Frontal cortex (tissue), 4 donors: ENCODE data around the gene NDEL1. TPM values are rescaled to one million over a fixed set of nuclear protein-coding genes. Genes with fewer than 3 reads are reported as not detected.
A peak's percentile ranks its signal among the peaks of the same experiment; 100 is the strongest.

Source experiments
- DNase-seq, 2 donors: peaks; one replicate each; pipeline ENCODE4 v3.0.0; 2012; ENCODE audit warnings: low spot score in 2 of 2
- FAIRE-seq: peaks from 2 replicates; lab custom pipeline; 2012; peaks lifted over from hg19 to GRCh38; lab: Jason Lieb, UNC
- total RNA-seq: library from RNA; depleted of rRNA; stranded (reverse); fragments of >200 nt; gene quantifications from one replicate; pipeline ENCODE4 v1.2.3, GENCODE V29; 2014
- donor health status: control.
- donor health status: control.
- donor health status: control.

The NDEL1 gene
- total RNA-seq, 1 donor from 2014 or later = 41.2 TPM

DNA sequence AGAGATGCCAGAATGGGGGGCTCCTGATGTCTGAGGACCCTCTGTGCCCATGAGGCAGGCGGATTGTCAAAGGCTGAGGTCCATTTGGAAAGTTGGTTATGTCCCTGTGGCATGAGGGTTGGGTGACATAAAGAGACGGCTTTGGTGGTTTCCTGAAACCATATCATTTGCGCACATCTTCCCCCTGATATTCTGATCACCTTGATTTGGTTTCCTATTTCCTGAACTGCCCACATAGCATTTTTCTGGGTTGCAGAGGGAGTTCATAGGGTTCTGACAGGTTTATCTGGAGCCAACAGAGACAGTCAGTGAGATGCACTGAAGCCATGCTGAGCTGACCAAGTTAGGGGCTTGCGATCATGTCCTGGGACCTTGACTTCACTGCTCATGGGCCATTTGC lies 22.4 kb upstream of the NDEL1 start:
- FAIRE-seq = no peak
- no peak for DNase-seq

DNA sequence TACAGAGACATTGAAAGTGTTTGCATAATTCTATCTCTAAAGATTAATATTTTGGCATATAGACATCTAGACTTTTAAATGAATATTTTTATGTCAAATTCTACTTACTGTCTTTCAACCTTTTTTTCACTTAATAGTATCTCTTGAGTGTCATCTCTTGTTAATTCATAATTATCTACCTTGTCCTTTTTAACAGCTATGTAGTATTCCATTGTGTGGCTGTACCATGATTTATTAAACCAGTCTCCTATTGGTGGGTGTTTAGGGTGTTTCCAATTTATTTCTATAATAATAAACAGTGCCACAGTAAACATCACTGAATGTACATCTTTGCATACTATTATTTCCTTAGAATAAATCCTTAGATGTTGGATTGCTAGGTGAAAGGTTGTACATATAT lies 21.7 kb upstream of the NDEL1 start:
- FAIRE-seq = no peak
- no peak for DNase-seq

DNA sequence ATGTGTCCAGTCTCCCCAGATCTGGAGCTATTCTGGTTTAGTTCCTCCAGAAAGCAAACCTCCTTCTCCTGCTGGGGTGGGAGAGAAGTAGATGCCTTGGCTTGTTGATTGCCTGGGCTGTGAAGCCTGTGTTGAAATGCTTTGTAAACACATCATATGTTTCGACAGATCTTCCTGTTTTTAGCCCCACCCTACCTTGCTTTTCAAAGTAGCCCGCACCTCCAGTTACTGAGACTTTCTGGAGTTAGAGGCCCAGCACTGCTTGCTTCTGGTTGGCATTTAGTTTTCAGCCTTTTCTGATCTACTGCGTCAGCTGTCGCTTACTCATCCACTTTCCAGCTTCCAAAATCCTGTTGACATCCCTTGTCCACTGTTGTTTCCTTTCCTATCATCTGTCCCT lies 17.9 kb upstream of the NDEL1 start:
- DNase-seq = no peak
- no peak for FAIRE-seq

DNA sequence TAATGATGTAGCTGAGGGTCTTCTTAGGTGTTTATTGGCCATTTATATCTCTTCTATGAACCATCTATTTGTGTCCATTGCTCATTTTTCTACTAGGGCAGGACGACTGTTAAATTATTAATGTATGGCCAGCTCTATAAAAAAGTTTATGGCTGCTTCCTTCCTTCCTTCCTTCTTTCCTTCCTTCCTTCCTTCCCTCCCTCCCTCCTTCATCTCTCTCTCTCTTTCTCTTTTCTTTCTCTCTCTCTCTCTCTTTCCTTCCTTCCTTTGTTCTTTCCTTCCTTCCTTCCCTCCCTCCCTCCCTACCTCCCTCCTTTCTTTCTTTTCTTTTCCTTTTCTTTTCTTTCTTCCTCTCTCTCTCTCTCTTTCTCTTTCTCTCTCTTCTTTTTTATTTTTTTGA lies 17.2 kb upstream of the NDEL1 start:
- DNase-seq = no peak
- no peak for FAIRE-seq

DNA sequence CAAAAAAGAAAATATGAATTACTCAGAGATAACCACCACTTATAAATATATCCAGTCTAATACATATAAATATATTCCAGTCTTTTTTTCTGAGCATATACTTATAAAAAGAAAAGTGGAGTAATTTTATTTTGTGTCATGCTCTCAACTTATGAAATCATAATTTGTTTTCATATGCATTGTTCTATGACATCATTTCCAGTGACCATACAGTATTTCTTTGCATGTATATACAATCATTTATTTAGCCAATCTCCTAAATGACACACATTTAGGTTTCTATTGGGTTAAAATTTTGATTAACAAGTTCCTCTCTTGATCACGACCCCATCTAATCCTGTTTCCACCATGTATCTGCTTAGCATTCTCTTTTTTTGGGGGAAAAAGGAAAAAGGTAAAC lies 16.4 kb upstream of the NDEL1 start:
- FAIRE-seq (no peak), DNase-seq (no peak)

DNA sequence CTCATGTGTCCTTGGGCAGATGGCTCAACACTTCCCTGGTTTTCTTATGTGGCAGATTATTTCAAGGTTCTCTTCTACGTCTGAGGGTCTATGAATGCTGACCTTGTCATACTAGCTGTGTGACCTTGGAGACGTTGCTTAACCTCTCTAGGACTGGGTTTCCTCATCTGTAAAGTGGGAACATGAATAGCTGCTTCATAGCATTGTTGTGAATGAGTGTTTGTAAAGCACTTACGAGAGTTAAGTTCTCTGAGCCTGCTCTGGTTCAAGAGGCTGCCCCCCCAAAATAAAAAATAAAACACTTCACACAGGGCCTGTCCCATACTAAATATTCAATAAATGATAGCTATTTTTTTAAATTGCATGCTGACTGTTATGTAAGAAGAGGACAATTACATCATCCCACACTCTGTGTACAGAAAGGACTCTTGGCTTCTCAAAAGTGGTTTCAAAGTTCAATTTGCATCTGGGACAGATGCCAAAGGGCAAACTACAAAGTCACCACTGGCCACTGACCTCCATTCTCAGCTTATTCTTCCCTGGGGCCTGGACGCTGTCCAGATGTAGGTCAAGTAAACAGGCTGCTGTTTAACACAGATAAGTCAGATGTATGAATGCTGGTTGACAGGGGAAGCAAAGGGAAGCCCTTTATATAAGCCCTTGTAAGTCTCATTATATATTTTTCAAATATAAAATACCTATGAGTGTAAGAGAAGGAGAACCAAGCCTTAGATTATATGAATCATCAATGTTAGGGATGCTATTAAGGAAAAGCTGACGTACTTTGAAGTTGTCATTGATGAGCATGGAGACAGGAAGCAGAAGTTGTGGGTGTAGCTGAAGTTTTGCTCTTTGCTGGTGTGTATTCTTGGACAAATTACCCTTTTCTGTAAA lies 15.4 kb upstream of the NDEL1 start:
- FAIRE-seq (no peak), DNase-seq (peak in 1 of 2 donors; percentile 35)

DNA sequence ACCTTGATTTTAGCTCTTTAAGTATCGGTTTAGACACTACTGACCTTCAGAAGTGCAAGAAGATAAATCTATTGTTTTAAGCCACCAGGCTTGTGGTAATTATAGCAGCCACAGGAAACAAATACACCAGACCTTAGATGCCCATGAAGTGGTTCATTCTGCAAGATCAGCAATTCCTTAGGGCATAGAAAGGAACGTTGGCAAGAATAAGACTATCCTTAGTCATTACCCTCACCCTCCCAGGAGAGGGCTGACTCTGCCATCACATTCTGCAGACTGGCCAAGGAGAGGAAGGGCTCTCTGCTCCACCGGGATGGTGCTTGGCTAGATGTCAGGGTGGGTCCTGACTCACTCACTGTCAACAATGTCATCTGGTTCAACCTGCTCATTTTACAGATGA lies 14.1 kb upstream of the NDEL1 start:
- no peak for DNase-seq
- no peak for FAIRE-seq

DNA sequence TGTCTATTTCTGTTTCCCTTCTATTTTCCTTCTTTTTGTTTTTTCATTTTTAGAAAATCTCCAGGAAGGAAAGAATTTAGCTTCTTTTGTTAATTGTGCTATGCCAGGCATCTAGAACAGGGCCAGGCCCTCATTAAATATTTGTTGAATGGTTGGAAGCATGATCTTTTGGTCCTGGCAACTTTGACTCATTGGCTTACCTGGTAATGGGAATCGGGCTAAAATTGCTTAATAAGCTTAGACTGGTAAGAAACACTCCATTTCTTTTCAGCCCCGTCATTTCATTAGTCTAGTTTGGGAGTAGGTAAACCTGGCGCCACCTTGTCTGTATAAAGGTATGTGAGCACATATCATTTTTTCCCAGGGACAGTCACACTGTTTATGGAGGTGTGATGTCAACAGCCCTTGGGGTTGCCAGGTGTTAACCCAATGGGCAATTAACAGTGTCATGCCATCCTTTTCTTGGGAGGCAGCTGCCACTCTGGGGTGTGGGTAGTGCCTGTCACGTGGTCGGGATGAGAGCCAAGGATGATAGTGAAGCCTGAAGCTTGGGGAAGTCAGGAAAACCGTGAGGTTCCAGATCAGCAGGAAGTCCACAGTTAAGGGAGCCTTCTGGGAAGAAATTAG lies 9.5 kb upstream of the NDEL1 start:
- DNase-seq (no peak), FAIRE-seq (no peak)

DNA sequence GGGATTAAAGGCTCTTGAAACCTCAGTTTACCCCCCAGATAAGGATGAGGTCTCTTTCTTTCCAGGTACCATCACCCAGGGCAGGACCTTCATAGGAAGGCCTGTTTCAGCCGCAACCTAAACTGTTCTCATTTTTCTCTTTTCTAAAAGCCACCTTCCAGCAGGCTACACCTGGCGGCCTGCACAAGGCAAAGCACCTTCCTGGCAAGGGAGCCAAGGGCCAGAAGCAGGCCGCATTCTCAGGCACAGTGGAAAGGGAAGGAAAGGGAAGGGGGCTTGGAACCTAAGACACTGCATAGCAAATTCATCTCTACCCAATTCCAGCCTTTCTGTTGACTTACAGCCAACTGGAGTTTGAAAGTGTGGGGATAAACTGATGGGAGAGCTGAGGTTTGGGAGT lies 8.9 kb upstream of the NDEL1 start:
- FAIRE-seq (no peak), DNase-seq (no peak)

DNA sequence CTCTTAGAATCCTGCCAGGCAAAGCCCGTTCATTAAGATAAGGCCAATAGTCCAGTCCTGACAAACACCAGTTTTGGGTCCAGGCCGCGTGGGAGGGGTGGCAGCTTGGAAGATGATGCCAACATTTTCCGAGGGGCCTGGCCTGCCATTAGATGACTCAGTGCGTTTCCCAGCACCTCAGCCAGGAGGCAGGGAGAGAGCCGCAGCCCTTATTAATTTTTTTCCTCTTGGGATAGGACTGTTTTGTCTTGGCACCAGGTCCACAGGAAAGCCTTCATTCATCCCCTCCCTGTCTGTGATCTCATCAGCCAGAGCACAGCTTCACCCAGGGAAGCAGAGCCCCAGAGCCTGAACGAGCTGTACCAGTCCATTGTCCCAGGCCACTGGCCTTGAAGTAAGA lies 4.7 kb upstream of the NDEL1 start:
- FAIRE-seq (no peak), DNase-seq (no peak)

DNA sequence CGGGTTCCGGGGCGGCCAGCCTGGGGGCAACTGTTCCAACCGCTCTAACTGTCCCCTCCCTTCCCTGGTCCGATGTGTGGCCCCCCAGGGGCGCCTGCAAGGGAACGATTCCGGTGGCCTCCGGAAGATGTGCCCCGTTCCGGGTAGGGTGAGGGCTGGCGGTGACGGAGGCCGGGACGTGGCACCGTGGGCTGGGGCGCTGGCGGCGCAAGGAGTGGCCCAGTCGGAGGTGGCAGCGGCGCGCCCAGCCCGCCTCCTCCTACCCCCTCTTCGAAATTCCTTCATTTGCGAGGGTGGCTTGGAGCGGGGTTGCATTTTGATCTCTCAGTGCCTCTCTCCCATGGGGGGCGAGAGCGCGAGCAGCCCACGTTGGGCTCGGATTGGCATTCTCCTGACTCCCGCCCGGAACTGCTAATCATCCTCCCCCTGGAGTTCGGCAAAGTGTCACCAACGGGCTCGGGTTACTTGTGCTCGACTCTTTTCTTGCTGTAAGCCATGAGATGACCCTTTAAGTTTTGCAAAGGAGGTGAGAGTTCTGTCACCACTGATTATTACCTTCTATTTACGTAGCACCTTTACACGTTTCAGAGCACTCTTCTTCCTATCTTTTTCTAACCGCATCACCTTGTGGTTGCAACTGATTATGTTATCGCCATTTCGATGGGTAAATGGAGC lies 622 bp downstream of the NDEL1 start:
- DNase-seq (peak; percentile 34 to 49), FAIRE-seq (no peak)

DNA sequence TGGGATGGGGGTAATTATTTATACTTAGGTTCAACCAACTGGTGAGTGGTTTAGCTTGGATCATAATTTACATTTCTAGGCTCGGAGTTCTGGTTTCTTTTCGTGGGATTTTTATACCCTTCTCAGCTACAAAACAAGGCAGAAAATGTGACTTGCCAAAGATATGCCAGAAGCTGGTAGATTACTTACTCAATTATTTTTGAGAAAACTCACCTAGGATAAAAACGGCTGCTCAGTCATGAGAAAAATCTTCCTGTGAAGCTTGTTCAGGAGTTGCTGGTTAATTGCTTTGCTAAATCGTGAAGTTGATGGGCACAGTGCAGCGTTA lies 1.1 kb downstream of the NDEL1 start:
- no peak for FAIRE-seq
- DNase-seq = no peak

DNA sequence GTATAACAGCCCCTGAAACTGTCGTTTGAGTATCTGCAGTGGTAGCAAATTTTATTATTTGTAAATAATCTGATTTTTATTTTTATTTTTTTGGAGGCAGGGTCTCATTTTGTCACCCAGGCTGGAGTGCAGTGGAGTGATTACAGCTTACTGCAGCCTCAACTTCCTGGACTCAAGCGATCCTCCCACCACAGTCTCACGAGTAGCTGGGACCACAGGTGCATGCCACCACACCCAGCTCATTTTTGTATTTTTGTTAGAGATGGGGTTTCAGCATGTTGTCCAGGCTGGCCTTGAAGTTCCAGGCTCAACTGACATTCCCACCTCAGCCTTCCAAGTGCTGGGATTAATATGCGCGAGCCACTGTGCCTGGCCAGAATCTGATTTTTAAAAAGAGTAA lies 2.8 kb downstream of the NDEL1 start:
- DNase-seq (no peak), FAIRE-seq (no peak)

DNA sequence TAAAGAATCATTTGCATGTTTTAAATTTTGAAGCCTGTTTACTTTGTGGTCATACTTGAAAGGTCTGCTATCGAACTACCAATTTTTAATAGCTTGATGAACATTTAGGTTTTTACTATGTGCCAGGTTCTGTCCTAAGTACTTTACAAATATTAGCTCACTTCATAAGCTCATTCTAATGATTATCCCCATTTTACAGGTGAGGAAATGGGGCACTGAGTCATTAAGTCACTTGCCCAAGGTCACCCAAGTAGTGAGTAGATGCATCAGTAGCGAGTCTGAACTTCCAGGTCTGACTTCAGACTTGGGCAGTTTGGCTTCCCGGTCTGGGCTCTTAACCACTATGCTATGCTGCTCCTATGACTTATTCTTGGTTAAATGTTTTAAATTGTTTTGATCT lies 4.0 kb downstream of the NDEL1 start:
- no peak for DNase-seq
- FAIRE-seq = no peak

DNA sequence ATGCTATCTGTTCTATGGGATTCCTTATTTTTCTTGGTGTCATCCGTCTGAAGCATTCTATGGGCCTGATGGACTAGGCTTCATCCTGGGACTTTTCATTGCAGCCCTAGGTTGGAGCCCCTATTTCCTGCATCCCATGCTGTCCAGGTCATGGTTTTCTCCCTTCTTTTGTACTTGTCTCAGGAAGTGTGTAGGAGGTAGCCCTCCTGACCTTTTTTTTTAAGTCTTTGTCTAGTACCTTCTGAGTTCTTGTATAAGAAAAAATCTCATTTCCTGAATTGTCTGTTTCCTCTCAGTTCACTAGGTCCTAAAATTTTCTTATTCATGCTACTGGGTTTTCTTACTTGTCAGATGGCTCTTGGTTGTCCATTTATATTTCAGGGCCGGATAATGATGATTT lies 6.0 kb downstream of the NDEL1 start:
- DNase-seq (no peak), FAIRE-seq (no peak)

DNA sequence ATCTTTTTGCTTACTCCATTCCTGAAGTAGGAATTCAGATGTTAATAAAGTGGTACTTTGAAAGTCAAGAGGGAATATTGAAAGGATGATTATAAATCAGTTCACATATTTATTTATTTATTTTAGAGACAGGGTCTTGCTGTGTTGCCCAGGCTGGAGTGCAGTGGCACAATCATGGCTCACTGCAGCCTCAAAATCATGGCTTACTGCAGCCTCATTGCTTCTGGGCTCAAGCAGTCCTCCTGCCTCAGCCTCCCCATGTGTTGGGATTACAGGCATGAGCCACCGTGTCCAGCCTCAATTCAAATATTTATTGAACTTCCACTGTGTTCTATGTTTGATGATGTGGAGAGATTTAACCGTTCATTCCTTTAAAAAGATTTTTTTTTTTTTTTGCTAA lies 6.6 kb downstream of the NDEL1 start:
- no peak for FAIRE-seq

DNA sequence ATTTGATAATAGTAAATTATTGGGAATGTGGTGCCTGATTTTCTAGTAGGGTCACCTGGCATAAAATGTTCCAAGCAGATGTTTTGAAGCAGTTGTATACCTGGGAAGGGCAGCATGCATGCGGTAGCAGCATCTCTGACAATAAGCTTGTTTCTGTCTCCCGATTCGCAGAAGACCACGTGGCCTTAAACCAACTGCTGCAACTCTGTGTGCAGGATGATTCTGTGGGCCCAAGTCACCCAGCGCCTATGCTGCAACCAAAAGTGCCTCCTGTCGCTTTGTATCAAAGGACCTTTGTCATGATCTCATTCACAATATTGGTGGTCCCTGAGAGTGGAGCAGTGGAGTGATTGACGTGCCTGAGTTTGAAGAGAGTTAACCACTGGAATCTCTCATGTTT lies 8.1 kb downstream of the NDEL1 start:
- DNase-seq (no peak), FAIRE-seq (no peak)

More for the DNA sequence above, 6.6 kb downstream of the NDEL1 start:
- DNase-seq = no peak

DNA sequence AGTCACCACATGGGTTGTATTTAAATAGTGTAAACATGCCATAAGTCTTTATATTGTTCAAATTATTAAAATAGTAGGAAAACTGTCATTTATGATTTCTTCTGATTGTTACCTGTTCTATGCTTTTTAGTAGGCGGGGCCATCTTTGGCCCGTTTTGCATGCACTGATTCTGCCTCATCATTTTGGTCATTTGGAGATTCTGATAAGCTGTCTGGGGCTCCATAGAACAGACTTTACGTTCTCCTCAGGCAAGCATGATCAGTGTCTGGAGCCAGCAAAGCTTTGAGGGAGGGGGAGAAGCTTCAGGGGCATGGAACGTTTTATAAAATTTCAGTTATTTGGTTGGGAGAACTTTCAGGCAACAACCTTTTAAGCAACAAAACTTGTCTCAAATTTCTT lies 8.8 kb downstream of the NDEL1 start:
- FAIRE-seq = no peak
- no peak for DNase-seq

DNA sequence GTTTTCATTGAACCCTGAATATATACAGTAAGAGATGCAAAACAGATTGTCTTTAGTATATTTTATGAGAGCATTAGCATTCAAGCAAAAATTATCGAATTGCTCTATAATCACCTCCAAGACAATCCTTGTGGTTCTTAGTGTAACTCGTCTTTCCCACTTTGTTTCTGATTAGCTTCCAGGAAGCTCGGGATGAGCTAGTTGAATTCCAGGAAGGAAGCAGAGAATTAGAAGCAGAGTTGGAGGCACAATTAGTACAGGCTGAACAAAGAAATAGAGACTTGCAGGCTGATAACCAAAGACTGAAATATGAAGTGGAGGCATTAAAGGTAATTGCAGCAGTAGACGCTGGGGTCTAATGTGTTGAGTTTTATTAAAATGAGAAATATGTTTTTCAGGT lies 9.9 kb downstream of the NDEL1 start:
- FAIRE-seq (no peak), DNase-seq (no peak)

DNA sequence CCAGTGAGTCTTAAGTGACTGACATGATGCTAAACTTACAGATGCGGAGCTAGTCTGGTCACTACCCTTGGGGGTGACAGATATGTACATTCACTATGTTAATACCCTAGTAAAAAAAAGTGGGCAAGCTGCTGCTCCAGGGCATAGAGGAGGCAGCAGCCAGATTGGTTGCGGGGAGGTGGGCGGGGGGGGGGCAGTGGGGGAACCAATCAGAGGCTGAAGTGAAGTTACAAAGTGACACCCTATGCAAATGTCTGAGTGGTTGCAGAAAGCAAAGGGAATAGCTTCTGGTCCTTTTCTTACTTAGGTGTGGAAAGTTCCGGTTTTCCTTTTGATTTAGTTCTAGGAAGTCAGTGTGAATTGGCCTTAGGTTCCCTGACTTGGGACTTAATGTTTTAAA lies 12.1 kb downstream of the NDEL1 start:
- FAIRE-seq (no peak), DNase-seq (no peak)

DNA sequence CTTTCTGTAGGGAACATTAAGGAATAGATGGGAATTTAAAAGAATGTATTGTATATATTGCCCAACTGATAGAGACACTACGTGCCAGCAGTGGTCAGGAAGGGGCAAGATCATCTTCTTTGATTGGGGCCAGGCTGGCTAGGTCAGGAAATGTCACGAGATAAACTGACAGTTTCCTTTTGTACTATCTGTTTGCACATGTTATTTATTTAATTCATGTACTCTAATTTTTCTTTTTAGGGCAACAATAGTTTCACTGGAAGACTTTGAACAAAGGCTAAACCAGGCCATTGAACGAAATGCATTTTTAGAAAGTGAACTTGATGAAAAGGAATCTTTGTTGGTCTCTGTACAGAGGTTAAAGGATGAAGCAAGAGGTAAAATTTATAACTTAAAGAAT lies 12.6 kb downstream of the NDEL1 start:
- FAIRE-seq = no peak
- DNase-seq = no peak
